Measurements from ENCODE around the gene TLN1. TPM values are rescaled to one million over a fixed set of nuclear protein-coding genes. Genes with fewer than 3 reads are reported as not detected.

Gene TLN1
- total RNA-seq, 2 experiments from 2014 or later = 98.8 to 177 TPM

DNA sequence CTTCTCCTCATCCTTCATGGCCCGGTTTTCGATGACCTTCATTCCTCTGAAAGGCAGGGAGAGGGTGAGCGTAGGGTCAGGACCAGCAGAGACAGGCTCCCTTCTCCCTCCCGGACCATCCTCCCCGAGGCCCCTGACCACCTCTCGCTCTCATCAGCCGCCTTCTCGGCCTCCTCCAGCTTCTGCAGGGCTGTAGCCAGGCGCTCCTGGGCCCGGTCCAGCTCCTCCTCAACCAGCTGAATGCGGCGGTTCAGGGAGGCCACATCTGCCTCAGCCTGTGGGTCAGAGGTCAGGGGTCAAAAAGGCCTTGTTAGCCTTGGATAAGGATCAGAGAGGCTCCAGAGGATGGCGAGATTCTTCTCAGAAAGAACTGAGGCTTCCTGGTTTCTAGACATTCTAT is 46.5 kb downstream of the TLN1 start:
- H3K4me3 ChIP-seq (ENCODE audit: low read depth, low read length, poor library complexity, severe bottlenecking) = no peak overlapping the region
- TF ChIP-seq EZH2phosphoT487 (IDR thresholded peaks at IDR 0.05; ENCODE audit: borderline replicate concordance, low read depth, low read length) = no peak
- TF ChIP-seq, protein P1, sequence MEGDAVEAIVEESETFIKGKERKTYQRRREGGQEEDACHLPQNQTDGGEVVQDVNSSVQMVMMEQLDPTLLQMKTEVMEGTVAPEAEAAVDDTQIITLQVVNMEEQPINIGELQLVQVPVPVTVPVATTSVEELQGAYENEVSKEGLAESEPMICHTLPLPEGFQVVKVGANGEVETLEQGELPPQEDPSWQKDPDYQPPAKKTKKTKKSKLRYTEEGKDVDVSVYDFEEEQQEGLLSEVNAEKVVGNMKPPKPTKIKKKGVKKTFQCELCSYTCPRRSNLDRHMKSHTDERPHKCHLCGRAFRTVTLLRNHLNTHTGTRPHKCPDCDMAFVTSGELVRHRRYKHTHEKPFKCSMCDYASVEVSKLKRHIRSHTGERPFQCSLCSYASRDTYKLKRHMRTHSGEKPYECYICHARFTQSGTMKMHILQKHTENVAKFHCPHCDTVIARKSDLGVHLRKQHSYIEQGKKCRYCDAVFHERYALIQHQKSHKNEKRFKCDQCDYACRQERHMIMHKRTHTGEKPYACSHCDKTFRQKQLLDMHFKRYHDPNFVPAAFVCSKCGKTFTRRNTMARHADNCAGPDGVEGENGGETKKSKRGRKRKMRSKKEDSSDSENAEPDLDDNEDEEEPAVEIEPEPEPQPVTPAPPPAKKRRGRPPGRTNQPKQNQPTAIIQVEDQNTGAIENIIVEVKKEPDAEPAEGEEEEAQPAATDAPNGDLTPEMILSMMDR (conservative IDR thresholded peaks at IDR 0.05; ENCODE audit: low read length) = no peak
- intact Hi-C loops (cut with micrococcal nuclease; ENCODE audit: unreplicated experiment) = no loop called here

DNA sequence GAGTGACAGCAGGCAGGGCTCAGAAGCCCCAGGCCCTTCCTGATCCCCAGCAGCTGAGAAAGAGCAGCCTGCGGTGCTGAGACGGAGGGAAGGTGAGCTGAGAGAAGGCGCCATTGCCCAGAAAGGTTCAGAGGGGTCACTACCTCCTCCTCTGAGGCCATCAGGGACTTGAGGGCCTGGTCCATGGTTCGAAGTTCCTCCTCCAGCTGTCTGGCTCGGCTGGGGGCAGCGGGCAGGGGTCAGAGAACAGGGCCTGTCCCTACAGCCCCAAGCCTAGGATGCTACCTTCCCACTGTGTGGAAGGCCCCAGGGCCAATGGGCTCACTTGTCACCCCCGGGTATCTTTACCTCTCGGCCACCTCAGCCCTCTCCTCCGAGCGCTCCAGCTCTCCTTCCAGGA is 47.1 kb downstream of the TLN1 start:
- H3K4me3 ChIP-seq (ENCODE audit: low read depth, low read length, poor library complexity, severe bottlenecking) = no peak overlapping the region
- CTCF ChIA-PET (ENCODE audit: unreplicated experiment) = interaction anchor here (0.9 kb wide), 1 partner anchor 11 kb away, joined by 4 read pairs; no protein-coding TSS in a partner anchor
- POLR2A ChIA-PET = interaction anchor here (0.7 to 2.0 kb wide), 3 partner anchors 26 to 46 kb away, joined by 3 to 7 read pairs (median 4); partner anchors contain the start of genes CCDC107 and RMRP
- no TSS peak for BruUV-seq (replicated peaks)
- TF ChIP-seq EZH2phosphoT487 (IDR thresholded peaks at IDR 0.05; ENCODE audit: borderline replicate concordance, low read depth, low read length) = no peak
- TF ChIP-seq, protein P1 (conservative IDR thresholded peaks at IDR 0.05; ENCODE audit: low read length) = no peak
- no peaks in the 10 kb centered on the region for H4K20me1 ChIP-seq (ENCODE audit: insufficient read depth, low read length)
- DNase-seq (ENCODE audit: low spot score) = no peak
- no peak overlapping the region for H2AFZ ChIP-seq (ENCODE audit: low read length)
- H3K4me1 ChIP-seq (ENCODE audit: insufficient read depth, low read length, poor library complexity, severe bottlenecking) = peaks cover 60% of the 10 kb centered on the region
- H3K79me2 ChIP-seq (ENCODE audit: insufficient read depth, low read depth, low read length) = no peaks in the 10 kb centered on the region
- H3K4me2 ChIP-seq (ENCODE audit: low read length) = no peak overlapping the region
- intact Hi-C loops (cut with micrococcal nuclease; ENCODE audit: unreplicated experiment) = no loop called here
- H3K36me3 ChIP-seq (ENCODE audit: insufficient read depth, low read length) = no peaks in the 10 kb centered on the region
- H3K27ac ChIP-seq (ENCODE audit: low read depth, low read length, poor library complexity, severe bottlenecking) = no peak overlapping the region
- H3K9me3 ChIP-seq (ENCODE audit: low read length) = no peaks in the 10 kb centered on the region
- H3K9me2 ChIP-seq (ENCODE audit: insufficient read depth, low read length) = no peaks in the 10 kb centered on the region

More for the DNA sequence above, 46.5 kb downstream of the TLN1 start:
- no peaks in the 10 kb centered on the region for H4K20me1 ChIP-seq (ENCODE audit: insufficient read depth, low read length)
- POLR2A ChIA-PET = interaction anchor here (0.7 to 2.0 kb wide), 5 partner anchors 27 to 73 kb away, joined by 3 to 7 read pairs (median 4); partner anchors contain the start of genes CCDC107 and RMRP
- H3K4me1 ChIP-seq (ENCODE audit: insufficient read depth, low read length, poor library complexity, severe bottlenecking) = peaks cover 60% of the 10 kb centered on the region
- no peak overlapping the region for H3K4me2 ChIP-seq (ENCODE audit: low read length)
- no peak overlapping the region for H3K27ac ChIP-seq (ENCODE audit: low read depth, low read length, poor library complexity, severe bottlenecking)
- BruUV-seq (replicated peaks) = no TSS peak
- no peaks in the 10 kb centered on the region for H3K79me2 ChIP-seq (ENCODE audit: insufficient read depth, low read depth, low read length)
- no peaks in the 10 kb centered on the region for H3K9me2 ChIP-seq (ENCODE audit: insufficient read depth, low read length)
- no peak overlapping the region for H2AFZ ChIP-seq (ENCODE audit: low read length)
- H3K9me3 ChIP-seq (ENCODE audit: low read length) = no peaks in the 10 kb centered on the region
- CTCF ChIA-PET (ENCODE audit: unreplicated experiment) = no interaction called here
- no peaks in the 10 kb centered on the region for H3K36me3 ChIP-seq (ENCODE audit: insufficient read depth, low read length)
- DNase-seq (ENCODE audit: low spot score) = no peak

DNA sequence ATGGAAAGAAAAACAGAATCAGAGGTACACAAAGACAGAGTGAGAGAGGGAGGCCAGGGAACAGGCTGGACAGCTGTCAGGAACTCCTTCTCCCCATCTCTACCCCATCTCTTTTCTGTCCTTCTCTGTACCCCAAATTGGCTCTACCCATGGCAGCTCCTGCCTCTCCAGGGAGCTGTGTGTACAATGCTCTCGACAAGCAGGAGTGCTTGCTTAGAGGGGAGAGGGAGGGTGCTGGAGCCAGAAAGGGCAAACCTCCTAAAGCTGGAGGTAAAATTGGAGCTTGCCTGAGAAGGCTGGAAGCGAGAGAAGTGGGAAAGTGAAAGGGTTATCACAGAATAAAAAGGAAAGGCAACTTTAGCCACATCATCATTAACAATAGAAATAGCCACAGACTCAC is 48.7 kb downstream of the TLN1 start:
- Histone ChIP-seq H3K9me2 (ENCODE audit: insufficient read depth, low read length) (no peaks in the 10 kb centered on the region), H3K4me3 (ENCODE audit: low read depth, low read length, poor library complexity, severe bottlenecking) (no peak overlapping the region), H4K20me1 (ENCODE audit: insufficient read depth, low read length) (no peaks in the 10 kb centered on the region), H3K27ac (ENCODE audit: low read depth, low read length, poor library complexity, severe bottlenecking) (no peak overlapping the region), H2AFZ (ENCODE audit: low read length) (no peak overlapping the region), H3K79me2 (ENCODE audit: insufficient read depth, low read depth, low read length) (no peaks in the 10 kb centered on the region), H3K36me3 (ENCODE audit: insufficient read depth, low read length) (no peaks in the 10 kb centered on the region), H3K4me2 (ENCODE audit: low read length) (no peak overlapping the region), H3K4me1 (ENCODE audit: insufficient read depth, low read length, poor library complexity, severe bottlenecking) (peaks cover 54% of the 10 kb centered on the region), H3K9me3 (ENCODE audit: low read length) (no peaks in the 10 kb centered on the region)
- no peak for DNase-seq (ENCODE audit: low spot score)
- no TSS peak for BruUV-seq (replicated peaks)
- CTCF ChIA-PET (ENCODE audit: unreplicated experiment) = interaction anchor here (0.7 kb wide), 1 partner anchor 14 kb away, joined by 3 read pairs; no protein-coding TSS in a partner anchor
- POLR2A ChIA-PET = interaction anchor here (0.7 to 1.6 kb wide), 6 partner anchors 11 to 64 kb away, joined by 3 to 4 read pairs (median 4); partner anchors contain the start of gene ARHGEF39
- TF ChIP-seq EZH2phosphoT487 (IDR thresholded peaks at IDR 0.05; ENCODE audit: borderline replicate concordance, low read depth, low read length) = no peak
- TF ChIP-seq, protein P1 (conservative IDR thresholded peaks at IDR 0.05; ENCODE audit: low read length) = no peak
- intact Hi-C loops (cut with micrococcal nuclease; ENCODE audit: unreplicated experiment) = no loop called here

Measured in OCI-LY7 (cell line).